Measurements from ENCODE around the gene TMEM62. TPM values are rescaled to one million over a fixed set of nuclear protein-coding genes. Genes with fewer than 3 reads are reported as not detected.
"Not testable (repeated sequence)": the region's sequence is repeated elsewhere in the genome, so short reads cannot be mapped to it uniquely, and the experiment has no call there.

TMEM62 gene
- polyA plus RNA-seq, 1 donor (not counting 4 experiments of a cell fraction or from before 2014, with no cell fraction given): 5.5 TPM

DNA sequence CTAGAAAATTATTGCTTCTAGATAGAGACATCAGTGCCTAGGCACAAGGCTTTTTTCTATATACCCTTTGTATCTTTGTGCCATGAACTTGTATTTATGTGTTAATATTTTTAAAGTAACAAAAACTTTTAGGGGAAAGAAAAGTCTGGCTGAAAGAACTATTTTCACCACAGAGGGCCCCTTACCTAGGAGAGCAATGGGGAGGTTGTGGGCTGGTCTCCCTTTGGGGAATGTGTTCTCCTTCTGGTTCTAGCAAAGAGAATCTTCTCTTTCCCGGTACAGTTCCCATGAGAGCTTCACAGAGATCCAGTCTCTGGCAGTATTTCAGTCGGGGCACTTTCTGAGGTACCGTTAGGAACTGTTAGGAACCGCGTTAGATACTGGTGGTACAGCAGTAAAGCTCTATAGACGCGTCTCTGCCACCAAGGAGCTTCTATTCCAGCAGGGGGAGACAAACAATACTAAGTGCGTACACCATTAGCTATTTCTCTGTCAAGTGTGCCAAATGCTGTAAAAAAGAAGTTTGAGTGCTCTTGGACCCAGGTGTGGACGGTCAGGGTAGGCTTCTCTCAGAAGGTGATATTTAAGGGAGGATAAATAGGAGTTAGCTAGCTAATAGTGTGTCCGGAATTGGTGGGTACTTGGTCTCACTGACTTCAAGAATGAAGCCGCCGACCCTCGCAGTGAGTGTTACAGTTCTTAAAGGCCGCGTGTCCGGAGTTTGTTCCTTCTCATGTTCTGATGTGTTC lies 92.0 kb downstream of the TMEM62 start:
- TF ChIP-seq, protein P1, sequence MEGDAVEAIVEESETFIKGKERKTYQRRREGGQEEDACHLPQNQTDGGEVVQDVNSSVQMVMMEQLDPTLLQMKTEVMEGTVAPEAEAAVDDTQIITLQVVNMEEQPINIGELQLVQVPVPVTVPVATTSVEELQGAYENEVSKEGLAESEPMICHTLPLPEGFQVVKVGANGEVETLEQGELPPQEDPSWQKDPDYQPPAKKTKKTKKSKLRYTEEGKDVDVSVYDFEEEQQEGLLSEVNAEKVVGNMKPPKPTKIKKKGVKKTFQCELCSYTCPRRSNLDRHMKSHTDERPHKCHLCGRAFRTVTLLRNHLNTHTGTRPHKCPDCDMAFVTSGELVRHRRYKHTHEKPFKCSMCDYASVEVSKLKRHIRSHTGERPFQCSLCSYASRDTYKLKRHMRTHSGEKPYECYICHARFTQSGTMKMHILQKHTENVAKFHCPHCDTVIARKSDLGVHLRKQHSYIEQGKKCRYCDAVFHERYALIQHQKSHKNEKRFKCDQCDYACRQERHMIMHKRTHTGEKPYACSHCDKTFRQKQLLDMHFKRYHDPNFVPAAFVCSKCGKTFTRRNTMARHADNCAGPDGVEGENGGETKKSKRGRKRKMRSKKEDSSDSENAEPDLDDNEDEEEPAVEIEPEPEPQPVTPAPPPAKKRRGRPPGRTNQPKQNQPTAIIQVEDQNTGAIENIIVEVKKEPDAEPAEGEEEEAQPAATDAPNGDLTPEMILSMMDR (optimal IDR thresholded peaks at IDR 0.05 in 1 of 3, IDR thresholded peaks at IDR 0.05 in 1 of 3, conservative IDR thresholded peaks at IDR 0.05 in 1 of 3; ENCODE audit: extremely low read depth in 1 of 3, insufficient read depth in 2 of 3, low read length in 3 of 3): peak; percentile 80 to 86 (median 83)
- TF ChIP-seq EZH2 (IDR thresholded peaks at IDR 0.05; ENCODE audit: low read length): no peak
- Histone ChIP-seq H3K79me2 (ENCODE audit: control insufficient read depth, insufficient read depth, low read length) (no peaks in the 10 kb centered on the region), H3K4me1 (ENCODE audit: control insufficient read depth, extremely low read depth, insufficient read depth, low read length) (no peaks in the 10 kb centered on the region), H3K9me1 (ENCODE audit: control insufficient read depth, extremely low read depth, insufficient read depth, low read length) (no peaks in the 10 kb centered on the region), H3K4me3 (ENCODE audit: control insufficient read depth in 2 of 3, extremely low read depth in 1 of 3, insufficient read depth in 2 of 3, low read depth in 1 of 3, low read length in 3 of 3) (no peak overlapping the region), H2AFZ (ENCODE audit: control insufficient read depth, low read length) (no peak overlapping the region), H3K36me3 (ENCODE audit: control insufficient read depth in 2 of 2, extremely low read depth in 1 of 2, insufficient read depth in 2 of 2, low read length in 2 of 2) (no peaks in the 10 kb centered on the region), H3K9ac (ENCODE audit: control insufficient read depth, extremely low read depth, insufficient read depth, low read length) (no peak overlapping the region), H3K4me2 (ENCODE audit: control insufficient read depth, extremely low read depth, insufficient read depth, low read depth, low read length) (no peak overlapping the region), H3K27me3 (ENCODE audit: control insufficient read depth, extremely low read depth, insufficient read depth, low read length) (no peaks in the 10 kb centered on the region), H3K9me3 (ENCODE audit: control insufficient read depth, low read depth, low read length) (no peaks in the 10 kb centered on the region), H3K27ac (ENCODE audit: control insufficient read depth, insufficient read depth, low read length) (no peak overlapping the region), H4K20me1 (ENCODE audit: control insufficient read depth, extremely low read depth, insufficient read depth, low read length) (no peaks in the 10 kb centered on the region)
- DNase-seq (ENCODE audit: low read depth, low spot score) (peak; percentile 4), FAIRE-seq (peak; percentile 92)
- dilution Hi-C loops (cut with MboI; ENCODE audit: extremely low pct_ligation_motif_present, low sequenced_read_pairs): no loop called here

DNA sequence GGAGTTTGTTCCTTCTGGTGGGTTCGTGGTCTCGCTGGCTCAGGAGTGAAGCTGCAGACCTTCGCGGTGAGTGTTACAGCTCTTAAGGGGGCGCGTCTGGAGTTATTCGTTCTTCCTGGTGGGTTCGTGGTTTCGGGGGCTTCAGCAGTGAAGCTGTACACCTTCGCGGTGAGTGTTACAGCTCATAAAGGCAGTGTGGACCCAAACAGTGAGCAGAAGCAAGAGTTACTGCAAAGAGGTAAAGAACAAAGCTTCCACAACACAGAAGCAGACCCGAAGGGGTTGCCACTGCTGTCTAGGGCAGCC lies 92.5 kb downstream of the TMEM62 start:
- H3K9ac ChIP-seq (ENCODE audit: control insufficient read depth, extremely low read depth, insufficient read depth, low read length); H3K79me2 ChIP-seq (ENCODE audit: control insufficient read depth, insufficient read depth, low read length); FAIRE-seq; H4K20me1 ChIP-seq (ENCODE audit: control insufficient read depth, extremely low read depth, insufficient read depth, low read length); H3K27me3 ChIP-seq (ENCODE audit: control insufficient read depth, extremely low read depth, insufficient read depth, low read length); H3K9me3 ChIP-seq (ENCODE audit: control insufficient read depth, low read depth, low read length); H2AFZ ChIP-seq (ENCODE audit: control insufficient read depth, low read length); H3K27ac ChIP-seq (ENCODE audit: control insufficient read depth, insufficient read depth, low read length); dilution Hi-C loops (cut with MboI; ENCODE audit: extremely low pct_ligation_motif_present, low sequenced_read_pairs); H3K36me3 ChIP-seq (ENCODE audit: control insufficient read depth in 2 of 2, extremely low read depth in 1 of 2, insufficient read depth in 2 of 2, low read length in 2 of 2); H3K4me1 ChIP-seq (ENCODE audit: control insufficient read depth, extremely low read depth, insufficient read depth, low read length); DNase-seq (ENCODE audit: low read depth, low spot score); H3K4me3 ChIP-seq (ENCODE audit: control insufficient read depth in 2 of 3, extremely low read depth in 1 of 3, insufficient read depth in 2 of 3, low read depth in 1 of 3, low read length in 3 of 3); H3K9me1 ChIP-seq (ENCODE audit: control insufficient read depth, extremely low read depth, insufficient read depth, low read length); H3K4me2 ChIP-seq (ENCODE audit: control insufficient read depth, extremely low read depth, insufficient read depth, low read depth, low read length): not testable (repeated sequence)
